NB4 (cell line): ENCODE measurements around the gene UNC5B.

Experiments
- DNase-seq: peaks from one replicate; pipeline ENCODE4 v3.0.0; 2010; ENCODE audit warnings: low read depth
- H3K4me3 ChIP-seq: one replicate; pipeline ENCODE4 v1.5.1; 2011; ENCODE audit warnings: mild to moderate bottlenecking, low read depth, low read length, moderate library complexity
- CTCF ChIP-seq: IDR thresholded peaks from one replicate; pipeline ENCODE4 v1.5.1; 2012; ENCODE audit warnings: low read depth, low read length
- MAX ChIP-seq: IDR thresholded peaks from 2 replicates; pipeline ENCODE4 v1.6.1; 2011; ENCODE audit warnings: low read depth, low read length
- MYC ChIP-seq: IDR thresholded peaks from 2 replicates; pipeline ENCODE4 v1.6.1; 2011; ENCODE audit warnings: low read depth, low read length
- POLR2A ChIP-seq: IDR thresholded peaks from 2 replicates; pipeline ENCODE4 v1.6.1; 2011; ENCODE audit warnings: mild to moderate bottlenecking; ENCODE audit not compliant: insufficient read length; ENCODE audit errors: extremely low read depth

The UNC5B gene

GRCh38 chr10:71280825-71281224, 68.5 kb downstream of the UNC5B start:
- no peak for DNase-seq
- no peak overlapping the region for H3K4me3 ChIP-seq
- TF ChIP-seq POLR2A, result no peak
- no peak for TF ChIP-seq MAX
- TF ChIP-seq MYC, result no peak
- no peak for TF ChIP-seq CTCF

- no peak overlapping the region for H3K4me3 ChIP-seq
- DNase-seq, result no peak
- TF ChIP-seq CTCF (no peak), MYC (no peak), MAX (no peak), POLR2A (no peak)
Observed at GRCh38 chr10:71281646-71282322, 69.4 kb downstream of the UNC5B start.

GRCh38 chr10:71282323-71282680, 69.9 kb downstream of the UNC5B start:
- DNase-seq, result no peak
- TF ChIP-seq MYC (no peak), POLR2A (no peak), MAX (no peak), CTCF (no peak)

GRCh38 chr10:71283410-71283809, 71.0 kb downstream of the UNC5B start:
- DNase-seq, result no peak
- H3K4me3 ChIP-seq, result no peak overlapping the region
- TF ChIP-seq MAX (no peak), CTCF (no peak), POLR2A (no peak), MYC (no peak)

More at GRCh38 chr10:71282323-71282680, 69.9 kb downstream of the UNC5B start:
- no peak overlapping the region for H3K4me3 ChIP-seq

- H3K4me3 ChIP-seq, result no peak overlapping the region
Observed at GRCh38 chr10:71283876-71284275, 71.5 kb downstream of the UNC5B start.

More at GRCh38 chr10:71283876-71284275, 71.5 kb downstream of the UNC5B start:
- DNase-seq, result no peak
- TF ChIP-seq MYC, result no peak
- no peak for TF ChIP-seq MAX
- no peak for TF ChIP-seq CTCF
- TF ChIP-seq POLR2A, result no peak
